GM12892 (cell line): ENCODE measurements around the gene GLOD4.

Experiments
- POLR2A ChIP-seq: IDR thresholded peaks from 2 replicates; pipeline ENCODE4 v1.6.1; 2011; ENCODE audit warnings: low read depth, low read length, control low read depth
- POLR2AphosphoS5 ChIP-seq: IDR thresholded peaks from 2 replicates; pipeline ENCODE4 v1.6.1; 2011; ENCODE audit warnings: low read depth, low read length, control low read depth

GRCh38 chr17:806781-807522 lies 24.9 kb upstream of the GLOD4 start:
- TF ChIP-seq POLR2AphosphoS5: no peak
- TF ChIP-seq POLR2A: no peak
